GM18870 (cell line): ENCODE data around the gene CIB1.
"Not testable (repeated sequence)": the region's sequence is repeated elsewhere in the genome, so short reads cannot be mapped to it uniquely, and the experiment has no call there.

Source experiments
- ATAC-seq: cut with Tn5 transposase; IDR thresholded peaks from one replicate; pipeline ENCODE4 v1.9.1; 2021; ENCODE audit warnings: moderate library complexity; ENCODE audit not compliant: unreplicated experiment

Gene CIB1

GRCh38 chr15:90201130-90201943 lies 32.4 kb downstream of the CIB1 start, which contains the start of gene SEMA4B:
Gene SEMA4B (plus strand): TSS chr15:90201330. CDS start chr15:90201579, 249 bp downstream.
- peak; percentile 42 for ATAC-seq

DNA sequence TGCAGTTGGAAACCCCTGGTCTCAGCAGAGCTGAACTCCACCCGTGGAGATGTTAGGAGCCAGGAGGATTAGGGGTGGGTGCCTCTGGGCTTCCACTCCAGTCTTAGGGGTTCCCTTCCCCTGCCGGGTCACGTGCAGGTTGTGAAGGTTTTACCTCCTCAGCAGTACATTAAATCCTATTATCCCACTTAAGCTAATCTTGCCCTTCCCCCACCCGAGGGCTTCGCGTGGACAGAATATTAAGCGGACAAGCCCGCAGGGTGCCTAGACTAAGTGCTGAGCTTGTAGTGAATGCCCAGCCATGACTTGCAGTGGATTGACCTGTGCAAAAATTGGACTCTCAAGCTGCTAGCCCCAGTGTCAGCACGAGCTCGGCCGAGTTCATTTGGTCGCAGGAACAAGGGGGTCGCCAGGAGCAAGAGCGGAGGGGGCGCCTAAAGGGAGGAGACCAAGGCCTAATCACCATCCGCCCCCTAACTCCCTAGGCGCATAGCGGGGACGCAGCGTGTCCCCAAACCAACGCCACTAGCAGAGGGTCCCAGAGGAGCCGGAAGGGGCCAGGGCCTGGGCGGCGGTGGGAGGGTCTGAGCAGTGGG lies 33.1 kb downstream of the CIB1 start:
- no peak for ATAC-seq

DNA sequence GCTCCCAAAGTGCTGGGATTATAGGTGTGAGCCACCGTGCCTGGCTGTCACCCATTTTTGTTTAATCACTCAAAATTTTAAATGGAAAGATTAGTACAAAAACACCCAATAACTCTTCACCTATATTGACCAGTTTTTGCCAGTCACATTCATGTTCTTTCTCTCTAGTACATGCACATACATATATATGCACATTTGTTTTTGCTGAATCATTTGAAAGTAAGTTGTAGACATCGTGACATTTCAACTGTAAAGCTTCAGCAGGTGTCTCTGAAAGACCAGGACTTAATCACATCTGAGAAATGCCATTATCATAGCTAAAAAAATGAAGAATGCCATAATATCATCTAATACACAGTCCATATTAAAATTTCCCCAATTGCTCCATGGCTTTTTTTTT lies 39.1 kb downstream of the CIB1 start:
- ATAC-seq: no peak

DNA sequence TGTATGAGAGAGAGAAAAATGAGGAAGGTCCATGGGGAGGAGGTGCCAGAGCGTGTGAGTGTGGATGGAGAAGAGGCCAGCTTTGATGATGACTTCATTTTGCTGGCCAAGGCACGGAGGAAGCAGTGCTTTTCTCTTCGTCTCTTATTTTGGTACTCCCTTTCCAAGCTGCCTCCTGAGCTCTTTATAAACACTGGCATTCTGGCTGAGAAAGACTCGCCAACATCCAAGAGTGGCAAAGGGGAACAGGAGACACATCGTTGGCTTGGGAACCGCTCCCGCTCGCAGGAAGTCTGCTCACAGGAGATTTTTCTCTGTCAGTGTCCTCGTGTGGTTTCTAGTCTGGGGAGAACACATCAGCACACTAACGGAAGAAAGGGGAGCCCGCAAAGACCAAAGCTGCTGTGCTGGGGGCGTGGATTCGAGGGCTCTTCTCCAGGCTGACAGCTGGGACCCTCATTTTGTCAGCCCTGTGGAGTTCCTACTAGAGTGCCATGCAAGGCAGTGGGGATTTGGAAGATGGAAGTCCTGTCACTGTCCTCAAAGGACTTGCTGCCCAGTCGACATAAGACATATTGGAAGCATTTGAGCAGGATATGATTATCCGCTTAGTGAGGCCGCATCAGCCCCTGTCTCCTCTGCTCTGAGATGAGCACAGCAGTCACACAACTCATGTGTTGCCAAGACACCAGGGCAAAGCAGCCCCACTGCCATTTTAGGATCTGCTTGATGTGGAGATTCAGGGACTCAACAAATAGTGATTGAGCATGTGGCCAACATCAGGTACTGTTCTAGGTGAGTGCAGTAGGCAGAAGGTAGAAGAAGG lies 40.6 kb downstream of the CIB1 start:
- ATAC-seq: no peak

DNA sequence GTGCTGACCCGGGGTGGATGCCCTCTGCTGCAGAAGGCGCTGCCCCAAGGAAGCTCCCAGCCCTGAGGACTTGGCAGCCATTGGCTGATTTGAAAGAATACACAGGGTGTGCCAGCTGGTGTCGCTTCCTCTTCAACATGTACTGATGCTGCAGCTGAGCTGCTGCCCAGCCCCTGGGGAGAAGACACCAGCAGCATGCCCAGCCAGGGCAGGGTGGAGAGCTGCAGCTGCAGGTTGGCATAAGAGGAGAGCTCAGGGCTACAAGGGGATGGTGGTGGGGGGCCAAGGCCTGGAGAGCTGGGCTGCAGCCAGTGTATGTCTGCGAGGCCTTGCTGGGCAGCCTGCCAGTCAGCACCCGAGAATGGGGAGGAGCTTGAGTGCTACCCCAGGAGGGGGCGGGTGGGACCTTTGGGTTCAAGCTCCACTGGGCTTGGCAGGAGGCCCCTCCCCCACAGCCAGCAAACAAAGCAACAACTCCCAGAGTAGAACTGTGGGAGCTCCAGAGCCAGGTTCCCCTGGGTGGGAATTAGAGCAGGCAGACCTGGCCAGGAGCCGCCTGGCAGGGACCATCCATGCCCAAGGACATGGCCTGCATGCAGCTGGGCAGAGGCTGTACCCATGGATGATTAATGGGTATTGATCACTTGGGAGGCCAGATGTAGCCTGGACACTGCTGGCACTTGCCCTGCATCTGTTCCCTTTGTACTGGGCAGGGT lies 41.8 kb downstream of the CIB1 start:
- peak; percentile 57 for ATAC-seq

DNA sequence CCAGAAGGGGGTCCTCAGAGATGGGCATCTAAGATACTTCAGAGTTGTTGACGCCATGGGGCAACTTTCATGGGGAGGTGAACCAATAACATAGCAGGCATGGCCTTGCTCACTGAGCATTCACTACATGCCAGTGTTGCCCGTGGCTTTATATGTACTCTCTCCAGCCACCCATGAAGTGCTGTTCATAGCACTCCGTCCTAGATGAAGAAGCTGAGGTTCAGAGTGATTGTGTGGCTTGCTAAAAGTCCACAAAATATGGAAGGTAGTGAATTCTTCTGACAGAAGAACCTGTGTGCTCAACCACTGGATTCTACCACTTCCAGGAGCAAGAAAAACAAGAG lies 42.4 kb downstream of the CIB1 start:
- no peak for ATAC-seq

- no peak for ATAC-seq
These were observed 43.0 kb downstream of the CIB1 start for GRCh38 chr15:90190606-90191343.

- ATAC-seq: no peak
These were observed 43.8 kb downstream of the CIB1 start for GRCh38 chr15:90189781-90190467.

GRCh38 chr15:90188914-90189748 lies 44.6 kb downstream of the CIB1 start:
- ATAC-seq: no peak

DNA sequence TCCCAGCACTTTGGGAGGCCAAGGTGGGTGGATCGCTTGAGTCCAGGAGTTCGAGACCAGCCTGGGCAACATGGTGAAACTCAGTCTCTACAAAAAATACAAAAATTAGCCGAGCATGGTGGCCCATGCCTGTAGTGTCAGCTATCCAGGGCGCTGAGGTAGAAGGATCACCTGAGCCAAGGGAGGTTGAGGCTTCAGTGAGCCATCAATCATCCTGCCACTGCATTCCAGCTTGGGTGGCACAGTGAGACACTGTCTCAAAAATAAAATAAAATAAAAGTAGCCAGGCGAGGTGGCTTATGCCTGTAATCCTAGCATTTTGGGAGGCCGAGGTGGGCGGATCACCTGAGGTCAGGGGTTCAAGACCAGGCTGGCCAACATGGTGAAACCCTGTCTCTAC lies 45.7 kb downstream of the CIB1 start:
- not testable (repeated sequence) for ATAC-seq

DNA sequence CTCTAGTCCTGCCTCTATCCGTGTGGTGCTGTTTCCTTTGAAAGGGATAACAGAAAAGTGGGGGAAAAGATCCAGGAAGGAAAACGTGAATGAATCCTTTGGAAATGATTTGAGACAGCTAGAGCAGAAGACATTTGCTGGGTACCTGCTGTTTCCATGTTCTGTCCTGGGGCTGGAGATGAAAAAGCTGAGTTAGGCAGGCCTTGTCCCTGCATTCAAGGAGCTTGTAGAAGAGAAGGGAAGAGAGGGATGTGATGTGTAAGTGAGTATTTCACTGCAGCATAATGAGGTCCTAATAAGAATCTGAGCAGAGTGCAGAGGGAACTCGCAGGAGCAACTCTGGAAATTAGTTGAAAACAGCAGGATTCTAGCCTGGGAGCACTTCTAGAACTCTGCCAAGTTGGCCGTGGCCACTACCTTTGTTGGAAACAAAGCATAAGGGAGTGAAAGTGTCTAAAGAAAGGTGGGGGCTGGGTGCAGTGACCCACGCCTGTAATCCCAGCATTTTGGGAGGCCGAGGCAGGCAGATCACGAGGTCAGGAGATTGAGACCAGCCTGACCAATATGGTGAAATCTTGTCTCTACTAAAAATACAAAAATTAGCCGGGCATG lies 46.4 kb downstream of the CIB1 start:
- ATAC-seq: no peak

DNA sequence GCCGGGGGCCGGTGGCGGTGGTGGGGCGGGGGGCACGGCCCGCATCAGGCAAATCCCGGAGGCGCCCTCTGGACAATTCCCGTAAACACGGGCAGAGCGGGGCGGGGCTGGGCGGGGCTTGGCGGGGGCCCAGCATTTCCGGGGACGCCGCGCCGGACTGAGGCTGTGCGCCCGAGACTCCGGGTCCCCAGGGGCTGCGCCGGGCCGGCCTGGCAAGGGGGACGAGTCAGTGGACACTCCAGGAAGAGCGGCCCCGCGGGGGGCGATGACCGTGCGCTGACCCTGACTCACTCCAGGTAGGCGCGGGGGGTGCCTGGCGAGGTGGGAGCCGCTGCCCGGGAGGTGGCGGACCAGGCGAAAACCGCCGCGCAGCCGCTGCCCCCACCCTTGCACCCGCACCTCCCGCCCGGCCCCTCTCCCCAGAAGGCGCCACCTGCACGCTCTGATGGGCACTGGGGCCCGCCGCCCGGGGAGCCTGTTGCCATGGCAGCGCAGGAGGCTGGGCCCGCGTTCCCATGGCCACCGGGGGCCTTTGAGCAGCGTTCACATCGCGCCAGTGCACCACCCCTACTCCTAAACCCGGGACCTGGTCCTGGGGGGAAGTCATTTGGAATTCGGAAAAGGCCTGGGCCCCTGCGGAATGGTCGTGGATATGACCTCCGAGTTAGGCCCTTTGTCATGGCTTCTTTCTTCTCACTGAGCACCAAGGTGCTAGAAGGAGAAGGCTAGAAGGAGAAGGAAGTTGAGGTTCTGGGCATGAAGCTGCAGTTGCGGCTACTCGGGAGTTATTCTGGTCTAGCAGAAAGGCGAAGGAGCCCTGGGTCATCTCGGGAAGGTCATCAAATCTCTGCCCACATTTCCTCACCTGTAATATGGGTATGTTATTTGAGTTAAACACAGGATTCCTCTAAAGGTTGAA lies 48.7 kb downstream of the CIB1 start:
- ATAC-seq: peak; percentile 46

- ATAC-seq: peak; percentile 50
These were observed 49.5 kb downstream of the CIB1 start for GRCh38 chr15:90184119-90184785.

DNA sequence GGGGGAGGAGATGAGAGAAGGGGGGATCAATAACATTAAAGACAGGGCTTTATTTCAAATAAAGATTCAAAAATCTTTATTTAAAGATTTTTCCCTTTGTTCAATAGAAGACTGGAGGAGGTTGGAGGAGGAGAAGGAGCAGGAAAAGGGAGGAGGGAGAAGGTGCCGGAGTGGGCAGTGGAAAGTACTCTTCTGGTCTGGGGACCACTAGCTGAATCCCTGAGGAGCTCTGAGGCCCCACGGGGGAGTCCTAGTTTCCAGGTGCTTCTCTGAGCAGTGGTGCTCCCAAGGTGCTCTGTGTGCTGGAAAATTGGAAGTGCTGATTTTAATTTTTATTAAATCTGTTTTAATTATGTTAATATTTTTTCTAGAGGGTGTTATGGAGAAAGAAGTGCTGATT lies 52.0 kb downstream of the CIB1 start:
- no peak for ATAC-seq
